Lower lobe of right lung (tissue), 2 donors: ENCODE data around the gene RPLP2. TPM values are rescaled to one million over a fixed set of nuclear protein-coding genes. Genes with fewer than 3 reads are reported as not detected.

Experiments
- ATAC-seq, 2 donors: fragments of 200-7000 bp; cut with Tn5 transposase; one replicate each; pipeline ENCODE4 v1.9.1; 2020 to 2022; ENCODE audit warnings: mild to moderate bottlenecking in 2 of 2, moderate library complexity in 2 of 2
- DNase-seq: peaks from one replicate; pipeline ENCODE4 v3.0.0-alpha.2; 2020
- H3K27ac ChIP-seq: fragments of 200-600 bp; one replicate; pipeline ENCODE4 v1.8.0; 2022
- H3K27me3 ChIP-seq: fragments of 200-600 bp; one replicate; pipeline ENCODE4 v1.8.0; 2022; ENCODE audit warnings: low read depth
- H3K36me3 ChIP-seq: fragments of 200-600 bp; one replicate; pipeline ENCODE4 v1.8.0; 2022; ENCODE audit warnings: mild to moderate bottlenecking
- H3K4me1 ChIP-seq: fragments of 200-600 bp; one replicate; pipeline ENCODE4 v1.8.0; 2022
- H3K4me3 ChIP-seq: fragments of 200-600 bp; one replicate; pipeline ENCODE4 v1.8.0; 2022; ENCODE audit warnings: mild to moderate bottlenecking
- H3K9me3 ChIP-seq: fragments of 200-600 bp; one replicate; pipeline ENCODE4 v1.8.0; 2022
- intact Hi-C: fragments of 100-400 bp; cut with DNase I; formaldehyde crosslinking; loops from one replicate; pipeline ENCODE4 v1.11.0; 2022
- total RNA-seq: library from RNA; stranded (reverse); fragmentation: NEBNext Ultra II Directional; extraction: Animal tissue kit (Norgen Biotek cat#: 25700); gene quantifications from one replicate; pipeline ENCODE4 v1.2.1, GENCODE V29; 2021
- TF ChIP-seq, protein P1 (sequence below): fragments of 200-600 bp; IDR thresholded peaks from one replicate; pipeline ENCODE4 v1.8.0; 2022; ENCODE audit warnings: antibody characterized with exemption, mild to moderate bottlenecking
- donor health status: DM: no; HTN: yes; CAD: no; lungs with severe emphysema.

The RPLP2 gene
- total RNA-seq, 1 donor from 2014 or later = 1,518 TPM

DNA sequence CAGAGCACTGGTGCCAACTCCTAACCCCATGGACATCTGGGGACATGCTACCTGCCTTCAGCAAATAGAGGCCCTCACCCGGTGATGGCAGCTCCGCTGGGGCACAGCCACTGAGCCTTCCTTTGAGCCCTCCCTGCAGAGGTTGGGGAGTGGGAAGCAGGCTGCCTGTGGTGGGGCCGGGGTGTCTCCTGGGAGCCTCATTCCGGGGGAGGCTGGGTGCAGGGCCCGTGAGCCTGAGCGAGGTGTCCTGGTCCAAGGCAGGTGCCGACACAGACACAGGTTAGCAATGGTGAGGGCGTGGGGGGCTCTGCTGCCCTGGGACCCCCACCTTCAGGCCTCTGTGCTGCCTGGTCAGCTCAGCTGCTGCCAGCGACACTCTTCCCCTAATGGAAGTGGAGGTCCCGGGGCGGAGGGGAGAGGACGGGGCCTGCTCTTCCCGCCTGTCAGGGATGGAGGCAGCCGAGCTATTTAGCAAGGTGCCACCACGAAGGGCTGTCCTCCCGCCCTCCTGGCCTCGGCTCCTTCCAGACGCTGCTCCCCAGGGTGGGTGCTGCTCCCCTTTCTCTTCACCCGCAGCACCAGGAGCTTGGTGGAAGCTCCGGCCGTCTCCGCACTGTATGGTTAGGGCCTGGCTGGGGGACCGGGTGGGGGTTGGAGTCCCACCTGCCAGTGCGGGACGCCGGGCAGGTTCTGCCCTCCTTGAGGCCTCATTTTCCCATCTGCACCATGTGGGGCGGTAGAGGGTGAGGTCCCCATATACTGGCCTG, 44.1 kb downstream of the RPLP2 start:
- no peak for DNase-seq
- intact Hi-C loops = no loop called here
- Histone ChIP-seq H3K4me3 (no peak overlapping the region), H3K4me1 (peaks cover 14% of the 10 kb centered on the region), H3K36me3 (peaks cover 20% of the 10 kb centered on the region), H3K9me3 (no peaks in the 10 kb centered on the region), H3K27ac (no peak overlapping the region), H3K27me3 (no peaks in the 10 kb centered on the region)
- TF ChIP-seq, protein P1, sequence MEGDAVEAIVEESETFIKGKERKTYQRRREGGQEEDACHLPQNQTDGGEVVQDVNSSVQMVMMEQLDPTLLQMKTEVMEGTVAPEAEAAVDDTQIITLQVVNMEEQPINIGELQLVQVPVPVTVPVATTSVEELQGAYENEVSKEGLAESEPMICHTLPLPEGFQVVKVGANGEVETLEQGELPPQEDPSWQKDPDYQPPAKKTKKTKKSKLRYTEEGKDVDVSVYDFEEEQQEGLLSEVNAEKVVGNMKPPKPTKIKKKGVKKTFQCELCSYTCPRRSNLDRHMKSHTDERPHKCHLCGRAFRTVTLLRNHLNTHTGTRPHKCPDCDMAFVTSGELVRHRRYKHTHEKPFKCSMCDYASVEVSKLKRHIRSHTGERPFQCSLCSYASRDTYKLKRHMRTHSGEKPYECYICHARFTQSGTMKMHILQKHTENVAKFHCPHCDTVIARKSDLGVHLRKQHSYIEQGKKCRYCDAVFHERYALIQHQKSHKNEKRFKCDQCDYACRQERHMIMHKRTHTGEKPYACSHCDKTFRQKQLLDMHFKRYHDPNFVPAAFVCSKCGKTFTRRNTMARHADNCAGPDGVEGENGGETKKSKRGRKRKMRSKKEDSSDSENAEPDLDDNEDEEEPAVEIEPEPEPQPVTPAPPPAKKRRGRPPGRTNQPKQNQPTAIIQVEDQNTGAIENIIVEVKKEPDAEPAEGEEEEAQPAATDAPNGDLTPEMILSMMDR = no peak
- ATAC-seq = no peak

- no peaks in the 10 kb centered on the region for H3K27me3 ChIP-seq
- DNase-seq (no peak), ATAC-seq (no peak)
- intact Hi-C loops = no loop called here
- peaks cover 13% of the 10 kb centered on the region for H3K4me1 ChIP-seq
- peaks cover 20% of the 10 kb centered on the region for H3K36me3 ChIP-seq
- H3K4me3 ChIP-seq = no peak overlapping the region
- no peak overlapping the region for H3K27ac ChIP-seq
- TF ChIP-seq, protein P1 = no peak
- H3K9me3 ChIP-seq = no peaks in the 10 kb centered on the region
Measured at GRCh38 chr11:854601-855329, 45.0 kb downstream of the RPLP2 start.

- H3K4me1 ChIP-seq = peaks cover 14% of the 10 kb centered on the region
- ATAC-seq (no peak), DNase-seq (no peak)
- TF ChIP-seq, protein P1 = no peak
- intact Hi-C loops = no loop called here
- no peak overlapping the region for H3K27ac ChIP-seq
- H3K9me3 ChIP-seq = no peaks in the 10 kb centered on the region
- H3K4me3 ChIP-seq = no peak overlapping the region
- H3K27me3 ChIP-seq = no peaks in the 10 kb centered on the region
- peaks cover 18% of the 10 kb centered on the region for H3K36me3 ChIP-seq
Measured at GRCh38 chr11:855330-855674, 45.5 kb downstream of the RPLP2 start.

GRCh38 chr11:855796-856195, 46.0 kb downstream of the RPLP2 start:
- Histone ChIP-seq H3K27ac (no peak overlapping the region), H3K36me3 (peaks cover 13% of the 10 kb centered on the region), H3K9me3 (no peaks in the 10 kb centered on the region), H3K4me3 (no peak overlapping the region), H3K4me1 (peaks cover 10% of the 10 kb centered on the region), H3K27me3 (no peaks in the 10 kb centered on the region)
- TF ChIP-seq, protein P1 = no peak
- DNase-seq = no peak
- intact Hi-C loops = no loop called here
- ATAC-seq = no peak

- H3K27me3 ChIP-seq = no peaks in the 10 kb centered on the region
- peaks cover 13% of the 10 kb centered on the region for H3K36me3 ChIP-seq
- H3K4me3 ChIP-seq = no peak overlapping the region
- H3K9me3 ChIP-seq = no peaks in the 10 kb centered on the region
- no peak for DNase-seq
- H3K4me1 ChIP-seq = peaks cover 10% of the 10 kb centered on the region
- TF ChIP-seq, protein P1 = no peak
- no peak overlapping the region for H3K27ac ChIP-seq
- intact Hi-C loops = no loop called here
- ATAC-seq = no peak
Measured at GRCh38 chr11:856397-856796, 46.6 kb downstream of the RPLP2 start.
